DOHH2 (cell line): ENCODE measurements around the gene YWHAB.

ENCODE experiments used
- H3F3A ChIP-seq: fragments of 200-600 bp; sonication (generic), shearing (Covaris generic); 2 replicates; pipeline ENCODE4 v1.6.0; 2016; ENCODE audit warnings: antibody characterized with exemption, mild to moderate bottlenecking; ENCODE audit not compliant: control insufficient read depth, insufficient read depth
- H3K27ac ChIP-seq: fragments of 200-600 bp; sonication (generic); 2 replicates; pipeline ENCODE4 v1.5.1; 2014; ENCODE audit warnings: low read depth, mild to moderate bottlenecking, low read length, moderate library complexity
- H3K27me3 ChIP-seq: fragments of 200-600 bp; sonication (generic); 2 replicates; pipeline ENCODE4 v1.6.1; 2014; ENCODE audit warnings: mild to moderate bottlenecking, low read length, mixed read lengths; ENCODE audit not compliant: control insufficient read depth
- H3K36me3 ChIP-seq: fragments of 200-600 bp; sonication (generic); 2 replicates; pipeline ENCODE4 v1.6.1; 2014; ENCODE audit warnings: mild to moderate bottlenecking, low read length, moderate library complexity, mixed read lengths; ENCODE audit not compliant: control insufficient read depth
- H3K4me1 ChIP-seq: fragments of 200-600 bp; sonication (generic); 2 replicates; pipeline ENCODE4 v1.6.1; 2014; ENCODE audit warnings: mild to moderate bottlenecking, low read length, mixed read lengths; ENCODE audit not compliant: control insufficient read depth
- H3K4me2 ChIP-seq: fragments of 200-600 bp; sonication (generic); 2 replicates; pipeline ENCODE4 v1.6.0; 2014; ENCODE audit warnings: mild to moderate bottlenecking, low read length, moderate library complexity
- H3K4me3 ChIP-seq: fragments of 200-600 bp; sonication (generic); 2 replicates; pipeline ENCODE4 v1.5.1; 2014; ENCODE audit warnings: mild to moderate bottlenecking, low read length, mixed read lengths
- H3K79me2 ChIP-seq: fragments of 200-600 bp; sonication (generic); 2 replicates; pipeline ENCODE4 v1.6.1; 2014; ENCODE audit warnings: mild to moderate bottlenecking, low read length, mixed read lengths; ENCODE audit not compliant: control insufficient read depth
- H3K9me2 ChIP-seq: fragments of 200-600 bp; sonication (generic); replicated peaks from 2 replicates; pipeline ENCODE4 v1.6.1; 2014; ENCODE audit warnings: mild to moderate bottlenecking, low read length, mixed read lengths; ENCODE audit not compliant: control insufficient read depth
- H3K9me3 ChIP-seq: fragments of 200-600 bp; sonication (generic); 2 replicates; pipeline ENCODE4 v1.6.1; 2014; ENCODE audit warnings: antibody characterized with exemption, low read length, mixed read lengths; ENCODE audit not compliant: control insufficient read depth, insufficient read depth
- H4K20me1 ChIP-seq: fragments of 200-600 bp; sonication (generic); 2 replicates; pipeline ENCODE4 v1.6.0; 2014; ENCODE audit warnings: low read depth, mild to moderate bottlenecking, antibody characterized with exemption, low read length, moderate library complexity; ENCODE audit not compliant: control insufficient read depth, insufficient read depth
- EZH2phosphoT487 ChIP-seq: fragments of 200-600 bp; sonication (generic); IDR thresholded peaks from 2 replicates; pipeline ENCODE4 v1.6.1; 2017; ENCODE audit warnings: borderline replicate concordance, mild to moderate bottlenecking, antibody characterized with exemption, low read length, moderate library complexity, mixed read lengths
- TF ChIP-seq, protein P1 (sequence below): fragments of 200-600 bp; sonication (generic); IDR thresholded peaks from one replicate; pipeline ENCODE4 v1.5.1; 2014; ENCODE audit warnings: antibody characterized with exemption, mild to moderate bottlenecking, low read depth, low read length; ENCODE audit not compliant: poor library complexity, severe bottlenecking

YWHAB gene

DNA sequence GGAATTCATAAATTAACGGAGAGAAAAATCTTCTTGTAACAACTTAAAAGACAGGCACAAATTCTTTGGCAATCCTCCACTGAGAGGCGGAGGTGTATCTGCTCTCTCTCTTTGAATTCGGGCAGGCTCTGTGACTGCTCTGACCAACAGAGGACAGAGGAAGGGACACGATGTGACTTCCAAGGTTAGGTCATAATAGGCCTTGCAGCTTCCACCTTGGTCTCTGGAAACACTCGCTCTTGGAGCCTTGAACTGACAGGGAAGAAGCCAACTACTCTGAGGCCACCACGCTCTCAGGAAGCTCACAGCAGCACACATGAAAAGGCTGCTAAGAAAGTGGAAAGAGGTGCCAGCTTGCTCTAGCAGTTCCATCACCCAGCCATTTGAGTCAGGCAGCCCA lies 59.8 kb downstream of the YWHAB start:
- Histone ChIP-seq H3K4me1 (no peaks in the 10 kb centered on the region), H3K36me3 (peaks cover 97% of the 10 kb centered on the region), H3F3A (peaks cover 5% of the 10 kb centered on the region), H3K27ac (no peak overlapping the region), H3K4me3 (no peak overlapping the region), H3K79me2 (no peaks in the 10 kb centered on the region), H3K9me3 (no peaks in the 10 kb centered on the region), H3K27me3 (no peaks in the 10 kb centered on the region), H4K20me1 (peaks cover 8% of the 10 kb centered on the region), H3K4me2 (no peak overlapping the region), H3K9me2 (no peaks in the 10 kb centered on the region)
- no peak for TF ChIP-seq EZH2phosphoT487
- TF ChIP-seq, protein P1, sequence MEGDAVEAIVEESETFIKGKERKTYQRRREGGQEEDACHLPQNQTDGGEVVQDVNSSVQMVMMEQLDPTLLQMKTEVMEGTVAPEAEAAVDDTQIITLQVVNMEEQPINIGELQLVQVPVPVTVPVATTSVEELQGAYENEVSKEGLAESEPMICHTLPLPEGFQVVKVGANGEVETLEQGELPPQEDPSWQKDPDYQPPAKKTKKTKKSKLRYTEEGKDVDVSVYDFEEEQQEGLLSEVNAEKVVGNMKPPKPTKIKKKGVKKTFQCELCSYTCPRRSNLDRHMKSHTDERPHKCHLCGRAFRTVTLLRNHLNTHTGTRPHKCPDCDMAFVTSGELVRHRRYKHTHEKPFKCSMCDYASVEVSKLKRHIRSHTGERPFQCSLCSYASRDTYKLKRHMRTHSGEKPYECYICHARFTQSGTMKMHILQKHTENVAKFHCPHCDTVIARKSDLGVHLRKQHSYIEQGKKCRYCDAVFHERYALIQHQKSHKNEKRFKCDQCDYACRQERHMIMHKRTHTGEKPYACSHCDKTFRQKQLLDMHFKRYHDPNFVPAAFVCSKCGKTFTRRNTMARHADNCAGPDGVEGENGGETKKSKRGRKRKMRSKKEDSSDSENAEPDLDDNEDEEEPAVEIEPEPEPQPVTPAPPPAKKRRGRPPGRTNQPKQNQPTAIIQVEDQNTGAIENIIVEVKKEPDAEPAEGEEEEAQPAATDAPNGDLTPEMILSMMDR, result no peak

DNA sequence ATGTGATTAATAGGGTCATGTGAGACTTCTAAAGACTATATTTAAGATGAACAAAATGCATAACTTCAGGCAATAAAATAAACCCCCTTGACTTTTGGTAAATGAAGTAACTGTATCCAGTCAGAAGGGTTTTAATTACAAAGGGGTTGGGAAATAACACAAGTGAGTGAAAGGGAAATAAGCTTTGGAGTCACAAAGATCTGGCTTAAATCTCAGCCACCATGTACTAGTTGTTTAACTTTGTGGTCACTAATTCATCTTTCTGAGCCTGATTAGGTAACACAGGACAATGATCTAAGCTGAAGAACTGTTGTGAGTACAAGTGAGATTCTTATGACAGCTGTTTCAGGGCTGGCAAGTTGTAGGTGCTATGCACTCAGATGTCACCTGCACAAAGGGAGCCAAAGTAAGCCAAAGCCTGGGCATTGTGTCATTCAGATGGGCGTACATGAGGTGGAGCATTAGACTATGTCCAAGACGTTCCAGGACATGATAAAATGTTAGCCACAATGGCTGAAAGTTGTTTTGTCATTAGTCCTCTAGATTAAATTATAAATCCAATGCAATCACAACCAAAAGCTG lies 60.9 kb downstream of the YWHAB start:
- Histone ChIP-seq H3K27ac (no peak overlapping the region), H3K36me3 (peaks cover 98% of the 10 kb centered on the region), H3K4me1 (no peaks in the 10 kb centered on the region), H3K27me3 (no peaks in the 10 kb centered on the region), H3K9me3 (no peaks in the 10 kb centered on the region), H3K4me3 (no peak overlapping the region), H3K4me2 (no peak overlapping the region), H3F3A (peaks cover 1% of the 10 kb centered on the region; the same call in 1 of the 2 replicates), H4K20me1 (peaks cover 8% of the 10 kb centered on the region), H3K9me2 (no peaks in the 10 kb centered on the region), H3K79me2 (no peaks in the 10 kb centered on the region)
- no peak for TF ChIP-seq EZH2phosphoT487
- TF ChIP-seq, protein P1, result no peak

DNA sequence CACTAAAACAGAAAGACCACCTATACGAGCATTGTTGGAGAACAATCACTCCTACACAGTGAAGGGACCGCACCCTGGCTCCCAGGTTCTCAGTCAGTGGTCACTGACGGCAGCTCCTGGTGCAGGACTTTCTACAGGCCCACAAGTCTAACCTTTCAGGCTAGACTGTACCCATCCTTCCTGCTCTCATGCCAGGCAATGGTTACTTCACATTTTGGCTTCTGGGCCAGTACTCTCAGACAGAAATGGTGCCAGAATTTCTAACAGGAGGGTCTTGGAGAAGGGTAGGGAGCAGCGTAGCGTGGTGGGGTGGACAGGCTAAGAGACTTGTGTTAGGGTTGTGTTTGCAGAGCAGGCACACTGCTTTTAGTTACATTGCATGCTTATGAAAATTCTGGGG lies 62.6 kb downstream of the YWHAB start:
- no peaks in the 10 kb centered on the region for H3F3A ChIP-seq
- no peaks in the 10 kb centered on the region for H3K9me2 ChIP-seq
- no peaks in the 10 kb centered on the region for H3K9me3 ChIP-seq
- H3K79me2 ChIP-seq, result no peaks in the 10 kb centered on the region
- no peak overlapping the region for H3K27ac ChIP-seq
- no peaks in the 10 kb centered on the region for H4K20me1 ChIP-seq
- TF ChIP-seq EZH2phosphoT487, result no peak
- TF ChIP-seq, protein P1, result no peak
- H3K4me2 ChIP-seq, result no peak overlapping the region
- no peak overlapping the region for H3K4me3 ChIP-seq
- no peaks in the 10 kb centered on the region for H3K27me3 ChIP-seq
- no peaks in the 10 kb centered on the region for H3K4me1 ChIP-seq
- H3K36me3 ChIP-seq, result peaks cover 98% of the 10 kb centered on the region
